GM12891 (cell line): ENCODE measurements around the gene TULP1. TPM values are rescaled to one million over a fixed set of nuclear protein-coding genes. Genes with fewer than 3 reads are reported as not detected.
A peak's percentile ranks its signal among the peaks of the same experiment; 100 is the strongest.

Experiments used
- DNase-seq: peaks from one replicate; pipeline ENCODE4 v3.0.0; 2011; ENCODE audit warnings: low spot score; ENCODE audit not compliant: insufficient read length
- FAIRE-seq: peaks from 2 replicates; lab custom pipeline; 2011; peaks lifted over from hg19 to GRCh38; lab: Jason Lieb, UNC
- PAX5 ChIP-seq: IDR thresholded peaks from 2 replicates; pipeline ENCODE4 v1.6.1; 2011; ENCODE audit warnings: low read length, moderate library complexity, mild to moderate bottlenecking; ENCODE audit not compliant: insufficient read depth, severe bottlenecking
- POLR2A ChIP-seq: IDR thresholded peaks from 2 replicates; pipeline ENCODE4 v1.6.1; 2011; ENCODE audit warnings: low read depth, low read length, control low read depth
- POLR2AphosphoS5 ChIP-seq: IDR thresholded peaks from 2 replicates; pipeline ENCODE4 v1.6.1; 2011; ENCODE audit warnings: low read depth, low read length, control low read depth
- POU2F2 ChIP-seq: IDR thresholded peaks from 2 replicates; pipeline ENCODE4 v1.6.1; 2011; ENCODE audit warnings: low read depth, mild to moderate bottlenecking, control low read depth, low read length, moderate library complexity
- SPI1 ChIP-seq: IDR thresholded peaks from 2 replicates; pipeline ENCODE4 v1.6.1; 2011; ENCODE audit warnings: low read depth, low read length, control low read depth
- TAF1 ChIP-seq: IDR thresholded peaks from 2 replicates; pipeline ENCODE4 v1.6.1; 2011; ENCODE audit warnings: low read depth, low read length, control low read depth
- polyA plus RNA-seq: library from polyadenylated mRNA; unstranded; fragments of >200 nt; gene quantifications from one replicate; pipeline ENCODE4 v1.2.1, GENCODE V29; 2012; ENCODE audit warnings: low read depth, missing spikeins, inconsistent platforms; ENCODE audit not compliant: missing spikeins

The TULP1 gene
- polyA plus RNA-seq, result not detected

DNA sequence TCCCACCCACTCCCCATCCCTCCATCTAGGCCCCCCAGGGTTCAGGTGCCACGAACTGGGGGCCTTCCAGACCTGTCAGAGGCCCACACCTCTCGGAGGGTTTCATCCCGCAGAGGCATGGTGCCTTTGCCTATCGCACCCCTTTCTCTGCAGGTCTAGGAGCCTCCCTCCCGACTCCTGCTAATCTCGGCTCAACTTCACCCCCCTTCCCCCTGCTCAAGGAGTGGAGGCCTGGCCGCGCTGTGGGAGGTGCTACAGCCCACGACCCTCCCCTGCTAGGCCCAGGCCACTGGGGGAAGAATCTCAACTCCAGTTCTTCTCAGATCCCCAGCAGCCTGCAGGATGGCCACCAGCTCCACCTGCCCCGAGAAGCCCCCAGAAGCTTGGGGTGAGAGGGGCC, at the start of gene TULP1:
TULP1 (minus strand) TSS at position 157 of the 400 bp plus-strand sequence; CDS start at position 119, 38 bp downstream.
- DNase-seq, result no peak
- no peak for FAIRE-seq

DNA sequence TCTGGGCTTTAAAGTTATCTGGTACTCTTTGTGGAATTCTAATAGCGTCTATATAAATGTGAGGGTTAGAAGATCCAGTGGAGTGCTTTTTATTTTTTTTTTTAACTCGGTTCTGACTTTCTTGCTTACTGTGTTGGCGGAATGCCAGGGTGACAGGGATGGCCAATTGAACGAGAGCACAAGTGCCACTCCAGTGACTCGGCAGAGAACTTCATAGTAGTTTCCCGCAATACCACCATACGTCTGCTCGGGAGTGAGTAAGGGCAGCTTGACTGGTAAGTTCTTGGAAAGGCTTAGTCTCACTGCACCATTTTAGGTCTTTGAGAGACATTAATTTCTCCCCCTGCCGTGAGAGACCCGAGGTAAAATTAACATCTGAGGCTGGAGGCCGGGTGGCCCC, 49.4 kb upstream of the TULP1 start:
- no peak for FAIRE-seq
- TF ChIP-seq SPI1, result no peak
- TF ChIP-seq PAX5, result no peak
- no peak for TF ChIP-seq POLR2AphosphoS5
- TF ChIP-seq POU2F2, result no peak
- TF ChIP-seq TAF1, result no peak
- TF ChIP-seq POLR2A, result no peak
- no peak for DNase-seq

More for the DNA sequence above, at the start of gene TULP1:
- TF ChIP-seq POLR2AphosphoS5, result no peak
- no peak for TF ChIP-seq TAF1
- TF ChIP-seq SPI1, result no peak
- TF ChIP-seq POU2F2, result no peak
- no peak for TF ChIP-seq POLR2A
- no peak for TF ChIP-seq PAX5

DNA sequence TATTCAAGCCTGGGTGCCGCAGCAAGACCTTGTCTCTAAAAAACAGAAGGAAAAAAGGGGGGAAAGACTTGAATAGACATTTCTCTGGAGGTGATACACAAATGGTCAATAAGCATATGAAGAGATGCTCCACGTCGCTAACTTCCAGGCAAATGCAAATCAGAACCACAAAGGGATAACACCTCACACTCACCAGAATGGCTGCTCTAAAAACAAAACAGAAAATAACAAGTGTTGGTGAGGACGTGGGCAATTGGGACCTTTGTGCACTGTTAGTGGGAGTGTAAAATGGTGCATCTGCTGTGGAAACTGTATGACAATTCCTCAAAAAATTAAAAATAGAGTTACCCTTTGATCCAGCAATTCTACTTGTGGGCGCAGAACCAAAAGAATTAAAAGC, 48.4 kb upstream of the TULP1 start:
- TF ChIP-seq PAX5 (no peak), TAF1 (no peak), POLR2AphosphoS5 (no peak), POU2F2 (no peak)
- no peak for DNase-seq
- FAIRE-seq, result peak; percentile 61

GRCh38 chr6:35558571-35558970, 45.9 kb upstream of the TULP1 start:
- FAIRE-seq, result no peak
- TF ChIP-seq POU2F2, result no peak
- no peak for TF ChIP-seq POLR2A
- TF ChIP-seq POLR2AphosphoS5, result no peak
- no peak for TF ChIP-seq TAF1
- no peak for TF ChIP-seq PAX5
- TF ChIP-seq SPI1, result no peak
- DNase-seq, result no peak

- TF ChIP-seq POLR2A, result no peak
- TF ChIP-seq SPI1, result no peak
- no peak for TF ChIP-seq PAX5
- TF ChIP-seq POU2F2, result no peak
- no peak for TF ChIP-seq TAF1
- TF ChIP-seq POLR2AphosphoS5, result no peak
- FAIRE-seq (no peak), DNase-seq (no peak)
These were observed 44.5 kb upstream of the TULP1 start for GRCh38 chr6:35557239-35557638.

GRCh38 chr6:35554811-35555210, 42.1 kb upstream of the TULP1 start:
- DNase-seq (no peak), FAIRE-seq (no peak)
- TF ChIP-seq PAX5 (no peak), POU2F2 (no peak), POLR2AphosphoS5 (no peak), SPI1 (no peak), TAF1 (no peak), POLR2A (no peak)

DNA sequence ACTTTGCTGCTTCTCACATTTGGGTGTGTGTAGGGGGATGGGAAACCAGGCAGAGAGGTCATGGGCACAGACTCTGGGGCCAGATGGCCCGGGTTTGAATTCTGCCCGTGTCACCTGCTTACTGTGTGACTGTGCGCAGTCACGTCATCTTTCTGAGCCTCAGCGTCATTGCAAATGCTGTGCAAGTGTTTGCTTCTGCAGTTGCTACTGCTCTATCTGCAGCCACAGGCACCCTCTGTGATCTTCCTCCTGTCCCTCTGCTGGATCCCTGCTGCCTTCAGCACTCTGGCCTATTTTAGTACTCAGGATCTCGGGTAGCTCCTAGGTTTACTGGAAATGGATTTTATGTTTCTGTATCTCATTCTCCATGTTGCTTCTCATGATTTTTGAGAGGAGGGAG, 40.6 kb upstream of the TULP1 start:
- TF ChIP-seq POLR2A (no peak), SPI1 (no peak), POU2F2 (no peak), PAX5 (no peak), POLR2AphosphoS5 (no peak), TAF1 (no peak)
- DNase-seq (no peak), FAIRE-seq (no peak)

DNA sequence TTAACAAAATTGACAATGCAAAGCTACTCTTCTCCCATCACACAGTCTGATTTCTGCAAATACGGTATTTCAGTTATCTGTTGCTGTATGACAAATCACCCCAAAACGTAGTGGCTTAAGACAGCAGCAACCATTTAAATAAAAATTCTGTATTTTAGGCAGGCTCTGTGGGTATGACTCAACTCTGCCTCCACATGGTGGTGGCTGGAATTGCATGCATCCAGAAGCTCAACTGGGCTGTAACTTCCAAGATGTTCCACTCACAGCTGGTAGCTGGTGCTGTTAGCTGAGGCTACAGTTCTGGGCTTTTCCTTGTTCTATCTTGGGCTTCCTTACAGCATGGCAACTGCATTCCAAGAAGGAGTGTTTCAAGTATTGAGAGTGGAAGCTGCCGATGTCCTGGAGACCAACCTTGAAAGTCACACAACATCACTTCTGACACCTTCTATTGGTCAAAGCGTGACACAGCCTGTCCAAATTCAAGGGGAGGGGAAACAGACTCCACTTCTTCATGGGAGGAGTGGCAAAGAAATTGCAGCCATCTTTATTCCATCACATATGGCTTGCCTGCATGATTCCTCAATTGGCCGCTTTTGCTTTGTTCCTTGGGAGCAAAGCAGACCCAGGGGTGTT, 39.7 kb upstream of the TULP1 start:
- TF ChIP-seq POLR2AphosphoS5, result no peak
- DNase-seq (no peak), FAIRE-seq (peak; percentile 55)

GRCh38 chr6:35550437-35550836, 37.7 kb upstream of the TULP1 start:
- DNase-seq (no peak), FAIRE-seq (no peak)
- TF ChIP-seq SPI1 (no peak), POLR2AphosphoS5 (no peak), POU2F2 (no peak), TAF1 (no peak), PAX5 (no peak), POLR2A (no peak)

- DNase-seq (no peak), FAIRE-seq (no peak)
- TF ChIP-seq POU2F2, result no peak
- TF ChIP-seq PAX5, result no peak
- no peak for TF ChIP-seq POLR2AphosphoS5
- TF ChIP-seq POLR2A, result no peak
- no peak for TF ChIP-seq SPI1
- no peak for TF ChIP-seq TAF1
These were observed 35.0 kb upstream of the TULP1 start for GRCh38 chr6:35547676-35548075.

GRCh38 chr6:35544769-35545361, 32.2 kb upstream of the TULP1 start:
- TF ChIP-seq POLR2AphosphoS5 (no peak), SPI1 (no peak), POU2F2 (no peak), POLR2A (no peak), TAF1 (no peak), PAX5 (no peak)
- DNase-seq (no peak), FAIRE-seq (no peak)
